ENCODE data around the gene BAD. TPM values are rescaled to one million over a fixed set of nuclear protein-coding genes. Genes with fewer than 3 reads are reported as not detected.
"Not testable (repeated sequence)": the region's sequence is repeated elsewhere in the genome, so short reads cannot be mapped to it uniquely, and the experiment has no call there.

BAD gene
- total RNA-seq, 6 experiments from 2014 or later = 22.0 to 53.8 (median 26.0) TPM

GRCh38 chr11:64327993-64328392 is 43.5 kb upstream of the BAD start:
- TF ChIP-seq POLR2A (IDR thresholded peaks at IDR 0.05) = no peak
- TF ChIP-seq CTCF (IDR thresholded peaks at IDR 0.05) = no peak
- Histone ChIP-seq H3K27me3 (no peaks in the 10 kb centered on the region), H3K27ac (no peak overlapping the region), H3K4me3 (no peak overlapping the region), H3K4me1 (no peaks in the 10 kb centered on the region), H3K36me3 (no peaks in the 10 kb centered on the region), H3K9me3 (no peaks in the 10 kb centered on the region)
- no peak for DNase-seq
- intact Hi-C loops (cut with DNase I) = no loop called here
- no peak for ATAC-seq
- WGBS (ENCODE audit: insufficient coverage, low coverage, low lambda C conversion rate, missing lambda C conversion rate) = 84% methylated on average over 3 of the region's 3 CpGs

- Histone ChIP-seq H3K4me3 (no peak overlapping the region), H3K27ac (no peak overlapping the region), H3K36me3 (no peaks in the 10 kb centered on the region), H3K27me3 (no peaks in the 10 kb centered on the region), H3K4me1 (no peaks in the 10 kb centered on the region), H3K9me3 (no peaks in the 10 kb centered on the region)
- 67% methylated on average over 1 of the region's 2 CpGs for WGBS (ENCODE audit: insufficient coverage, low coverage, low lambda C conversion rate, missing lambda C conversion rate)
- ATAC-seq (no peak), DNase-seq (no peak)
- TF ChIP-seq CTCF (IDR thresholded peaks at IDR 0.05) (no peak), POLR2A (IDR thresholded peaks at IDR 0.05) (no peak)
- intact Hi-C loops (cut with DNase I) = no loop called here
Measured at GRCh38 chr11:64327375-64327774, 42.9 kb upstream of the BAD start.

GRCh38 chr11:64324692-64325469 is 40.4 kb upstream of the BAD start:
- intact Hi-C loops (cut with DNase I) = no loop called here
- whole genome bisulfite sequencing (ENCODE audit: insufficient coverage, low coverage, low lambda C conversion rate, missing lambda C conversion rate) = 89% methylated on average over 8 of the region's 11 CpGs
- Histone ChIP-seq H3K36me3 (no peaks in the 10 kb centered on the region), H3K27me3 (no peaks in the 10 kb centered on the region), H3K27ac (no peak overlapping the region), H3K9me3 (no peaks in the 10 kb centered on the region), H3K4me1 (no peaks in the 10 kb centered on the region), H3K4me3 (no peak overlapping the region)
- no peak for DNase-seq
- TF ChIP-seq CTCF (IDR thresholded peaks at IDR 0.05) = no peak
- TF ChIP-seq POLR2A (IDR thresholded peaks at IDR 0.05) = no peak
- no peak for ATAC-seq

GRCh38 chr11:64323984-64324383 is 39.5 kb upstream of the BAD start:
- no CpG with 5 or more reads among the region's 4 CpGs for WGBS (ENCODE audit: insufficient coverage, low coverage, low lambda C conversion rate, missing lambda C conversion rate)
- H3K27ac ChIP-seq; H3K9me3 ChIP-seq; ATAC-seq; H3K4me3 ChIP-seq; DNase-seq; intact Hi-C loops (cut with DNase I); H3K27me3 ChIP-seq; H3K36me3 ChIP-seq; H3K4me1 ChIP-seq: not testable (repeated sequence)

GRCh38 chr11:64323373-64323772 is 38.9 kb upstream of the BAD start:
- Histone ChIP-seq H3K27ac (no peak overlapping the region), H3K27me3 (no peaks in the 10 kb centered on the region), H3K4me3 (no peak overlapping the region), H3K4me1 (peaks cover 0 to 6% (median 2%) of the 10 kb centered on the region in 4 donors), H3K36me3 (no peaks in the 10 kb centered on the region), H3K9me3 (no peaks in the 10 kb centered on the region)
- intact Hi-C loops (cut with DNase I) = no loop called here
- no peak for DNase-seq
- ATAC-seq = no peak
- no CpG with 5 or more reads among the region's 5 CpGs for WGBS (ENCODE audit: insufficient coverage, low coverage, low lambda C conversion rate, missing lambda C conversion rate)
- TF ChIP-seq POLR2A (IDR thresholded peaks at IDR 0.05) = no peak
- no peak for TF ChIP-seq CTCF (IDR thresholded peaks at IDR 0.05)

Data from right lobe of liver (tissue), 6 donors.